ENCODE results near the gene CATSPER1. TPM values are rescaled to one million over a fixed set of nuclear protein-coding genes. Genes with fewer than 3 reads are reported as not detected.

CATSPER1 gene
- polyA plus RNA-seq, 1 of the 3 experiments (the other 2 are of a cell fraction) = 2.2 TPM

DNA sequence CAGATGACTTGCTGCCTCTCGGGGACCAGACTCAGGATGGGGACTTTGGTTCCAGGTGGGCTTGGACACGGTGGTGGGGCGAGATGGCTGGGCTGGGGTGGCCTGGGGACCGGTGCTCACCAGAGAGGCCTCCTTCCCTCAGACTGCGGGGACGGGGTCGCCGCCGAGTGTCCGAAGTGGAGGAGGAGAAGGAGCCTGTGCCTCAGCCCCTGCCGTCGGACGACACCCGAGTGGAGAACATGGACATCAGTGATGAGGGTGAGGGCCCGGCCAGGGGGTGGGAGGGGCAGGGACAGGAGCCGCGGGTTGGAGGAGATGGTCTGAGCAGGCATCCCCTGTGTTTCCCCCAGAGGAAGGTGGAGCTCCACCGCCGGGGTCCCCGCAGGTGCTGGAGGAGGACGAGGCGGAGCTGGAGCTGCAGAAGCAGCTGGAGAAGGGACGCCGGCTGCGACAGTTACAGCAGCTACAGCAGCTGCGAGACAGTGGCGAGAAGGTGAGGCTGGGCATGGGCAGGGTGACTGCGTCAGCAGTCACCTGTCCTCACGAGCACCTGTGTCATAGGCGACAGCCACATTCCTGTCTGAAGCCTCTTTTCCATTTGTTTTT is 58.8 kb downstream of the CATSPER1 start:
- POLR2A ChIA-PET = interaction anchor here (0.6 kb wide), 1 partner anchor 75 kb away, joined by 3 read pairs; no protein-coding TSS in a partner anchor
- CTCF ChIA-PET = interaction anchor here (1.3 to 1.4 kb wide), 3 partner anchors 21 to 83 kb away, joined by 4 to 5 read pairs (median 4); no protein-coding TSS in a partner anchor
- Histone ChIP-seq H4K20me1 (ENCODE audit: insufficient read depth) (peaks cover 9% of the 10 kb centered on the region; the same call in 1 of the 2 replicates), H3K4me1 (ENCODE audit: control insufficient read depth in 1 of 2, insufficient read depth in 2 of 2, low read depth in 1 of 2, low read length in 1 of 2) (peaks cover 8 to 10% of the 10 kb centered on the region in 2 experiments; a peak in 3 of 4 replicates), H3K9me3 (no peaks in the 10 kb centered on the region), H3K9me2 (no peaks in the 10 kb centered on the region), H3K9ac (no peak overlapping the region), H2AFZ (ENCODE audit: low read depth) (no peak overlapping the region), H3K4me2 (no peak overlapping the region), H3K36me3 (replicated peaks in 1 of 2; ENCODE audit: control insufficient read depth in 1 of 2, insufficient read depth in 2 of 2, low read length in 1 of 2) (peaks cover 47 to 54% of the 10 kb centered on the region in 2 experiments), H3K79me2 (ENCODE audit: insufficient read depth) (peaks cover 41% of the 10 kb centered on the region), H3K4me3 (ENCODE audit: low read depth in 2 of 2, low read length in 1 of 2) (no peak overlapping the region), H3K27me3 (ENCODE audit: insufficient read depth) (no peaks in the 10 kb centered on the region), H3K27ac (ENCODE audit: low read depth in 2 of 2, low read length in 1 of 2) (no peak overlapping the region), H3F3A (replicated peaks; ENCODE audit: insufficient read depth) (peaks cover 6% of the 10 kb centered on the region)
- TF ChIP-seq, protein P1, sequence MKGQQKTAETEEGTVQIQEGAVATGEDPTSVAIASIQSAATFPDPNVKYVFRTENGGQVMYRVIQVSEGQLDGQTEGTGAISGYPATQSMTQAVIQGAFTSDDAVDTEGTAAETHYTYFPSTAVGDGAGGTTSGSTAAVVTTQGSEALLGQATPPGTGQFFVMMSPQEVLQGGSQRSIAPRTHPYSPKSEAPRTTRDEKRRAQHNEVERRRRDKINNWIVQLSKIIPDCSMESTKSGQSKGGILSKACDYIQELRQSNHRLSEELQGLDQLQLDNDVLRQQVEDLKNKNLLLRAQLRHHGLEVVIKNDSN (IDR thresholded peaks at IDR 0.05; ENCODE audit: borderline replicate concordance, low read depth) = no peak
- TF ChIP-seq RAD21 (IDR thresholded peaks at IDR 0.05; ENCODE audit: low read length) (no peak), MXI1 (IDR thresholded peaks at IDR 0.05; ENCODE audit: low read depth, low read length) (no peak), TEAD4 (IDR thresholded peaks at IDR 0.05; ENCODE audit: borderline replicate concordance, insufficient read depth) (no peak)
- TF ChIP-seq, protein P2, sequence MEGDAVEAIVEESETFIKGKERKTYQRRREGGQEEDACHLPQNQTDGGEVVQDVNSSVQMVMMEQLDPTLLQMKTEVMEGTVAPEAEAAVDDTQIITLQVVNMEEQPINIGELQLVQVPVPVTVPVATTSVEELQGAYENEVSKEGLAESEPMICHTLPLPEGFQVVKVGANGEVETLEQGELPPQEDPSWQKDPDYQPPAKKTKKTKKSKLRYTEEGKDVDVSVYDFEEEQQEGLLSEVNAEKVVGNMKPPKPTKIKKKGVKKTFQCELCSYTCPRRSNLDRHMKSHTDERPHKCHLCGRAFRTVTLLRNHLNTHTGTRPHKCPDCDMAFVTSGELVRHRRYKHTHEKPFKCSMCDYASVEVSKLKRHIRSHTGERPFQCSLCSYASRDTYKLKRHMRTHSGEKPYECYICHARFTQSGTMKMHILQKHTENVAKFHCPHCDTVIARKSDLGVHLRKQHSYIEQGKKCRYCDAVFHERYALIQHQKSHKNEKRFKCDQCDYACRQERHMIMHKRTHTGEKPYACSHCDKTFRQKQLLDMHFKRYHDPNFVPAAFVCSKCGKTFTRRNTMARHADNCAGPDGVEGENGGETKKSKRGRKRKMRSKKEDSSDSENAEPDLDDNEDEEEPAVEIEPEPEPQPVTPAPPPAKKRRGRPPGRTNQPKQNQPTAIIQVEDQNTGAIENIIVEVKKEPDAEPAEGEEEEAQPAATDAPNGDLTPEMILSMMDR (IDR thresholded peaks at IDR 0.05) = no peak
- no peak for DNase-seq
- 94% methylated on average over 24 of the region's 30 CpGs for WGBS (ENCODE audit: low lambda C conversion rate)

Other genes with a start within 250 kb of the CATSPER1 start
- 3.8 and 4.6 TPM in 2 replicates for gene AP5B1, start 245.5 kb downstream of the CATSPER1 start, polyA plus RNA-seq (2012; rRNA removed)
- not detected in 2 replicates for gene OVOL1, start 239.4 kb downstream of the CATSPER1 start, polyA plus RNA-seq (2012; rRNA removed)
- 0.81 and 1.0 TPM in 2 replicates for gene SNX32, start 192.5 kb downstream of the CATSPER1 start, polyA plus RNA-seq (2012; rRNA removed)
- 2,761 and 4,252 TPM in 2 replicates for gene CFL1, start 168.3 kb downstream of the CATSPER1 start, polyA plus RNA-seq (2012; rRNA removed)
- 39.7 and 58.2 TPM in 2 replicates for gene MUS81, start 166.0 kb downstream of the CATSPER1 start, polyA plus RNA-seq (2012; rRNA removed)
- gene EFEMP2, start 153.7 kb downstream of the CATSPER1 start, polyA plus RNA-seq (2012; rRNA removed) = 194 and 203 TPM in 2 replicates
- gene CTSW, start 146.6 kb downstream of the CATSPER1 start, polyA plus RNA-seq (2012; rRNA removed) = 0.49 and 0.68 TPM in 2 replicates
- 159 and 190 TPM in 2 replicates for gene FIBP, start 138.0 kb downstream of the CATSPER1 start, polyA plus RNA-seq (2012; rRNA removed)
- 34.2 and 52.8 TPM in 2 replicates for gene CCDC85B, start 135.8 kb downstream of the CATSPER1 start, polyA plus RNA-seq (2012; rRNA removed)
- gene FOSL1, start 126.1 kb downstream of the CATSPER1 start, polyA plus RNA-seq (2012; rRNA removed) = 17.9 and 30.1 TPM in 2 replicates
- 54.4 and 65.3 TPM in 2 replicates for gene C11orf68, start 107.4 kb downstream of the CATSPER1 start, polyA plus RNA-seq (2012; rRNA removed)
- gene DRAP1, start 107.1 kb downstream of the CATSPER1 start, polyA plus RNA-seq (2012; rRNA removed) = 309 and 464 TPM in 2 replicates
- gene TSGA10IP, start 81.0 kb downstream of the CATSPER1 start, polyA plus RNA-seq (2012; rRNA removed) = not detected in 2 replicates
- gene SART1, start 64.7 kb downstream of the CATSPER1 start, polyA plus RNA-seq (2012; rRNA removed) = 39.2 and 73.6 TPM in 2 replicates
- 28.9 and 31.4 TPM in 2 replicates for gene EIF1AD, start 24.3 kb downstream of the CATSPER1 start, polyA plus RNA-seq (2012; rRNA removed)
- 311 and 382 TPM in 2 replicates for gene BANF1, start 24.0 kb downstream of the CATSPER1 start, polyA plus RNA-seq (2012; rRNA removed)
- gene CST6, start 14.5 kb downstream of the CATSPER1 start, polyA plus RNA-seq (2012; rRNA removed) = 0.60 and 0.90 TPM in 2 replicates
- 1.9 and 3.2 TPM in 2 replicates for gene GAL3ST3, start 22.7 kb upstream of the CATSPER1 start, polyA plus RNA-seq (2012; rRNA removed)
- gene SF3B2, start 25.9 kb upstream of the CATSPER1 start, polyA plus RNA-seq (2012; rRNA removed) = 90.9 and 128 TPM in 2 replicates
- 24.8 and 37.3 TPM in 2 replicates for gene PACS1, start 43.8 kb upstream of the CATSPER1 start, polyA plus RNA-seq (2012; rRNA removed)
- 36.4 and 39.0 TPM in 2 replicates for gene KLC2, start 231.2 kb upstream of the CATSPER1 start, polyA plus RNA-seq (2012; rRNA removed)
- gene RAB1B, start 242.2 kb upstream of the CATSPER1 start, polyA plus RNA-seq (2012; rRNA removed) = 204 and 208 TPM in 2 replicates

Data from SK-N-SH (cell line).